HCT116 (cell line): Measurements from ENCODE around the gene MACF1. TPM values are rescaled to one million over a fixed set of nuclear protein-coding genes. Genes with fewer than 3 reads are reported as not detected.

ENCODE experiments used
- ATAC-seq: fragments of 200-7000 bp; cut with Tn5 transposase; 2 replicates; pipeline ENCODE4 v1.9.1; 2020; ENCODE audit warnings: mild to moderate bottlenecking, moderate library complexity
- BruUV-seq: library from RNA; stranded (reverse); fragments of 400-500 nt; replicated peaks from 2 replicates; lab custom pipeline; 2021; lab: Mats Ljungman, UMichigan
- CTCF ChIA-PET: fragments of 300-600 bp; sonication (Branson Sonifier 250); formaldehyde crosslinking; loops from one replicate; lab custom pipeline; 2021; ENCODE audit warnings: antibody characterized with exemption; lab: Charles Lee
- POLR2A ChIA-PET: fragments of 300-600, 350-600 bp; sonication (Branson Sonifier 250); formaldehyde crosslinking; loops from one replicate; lab custom pipeline; 2021; ENCODE audit warnings: antibody characterized with exemption; lab: Charles Lee
- RAD21 ChIA-PET, 2 experiments: fragments of 300-600 bp; sonication (Branson Sonifier 250); formaldehyde crosslinking; loops; one replicate each; lab custom pipeline; 2023; ENCODE audit warnings: low total read pairs in 2 of 2; ENCODE audit not compliant: uncharacterized antibody in 2 of 2, unreplicated experiment in 2 of 2, low non-redundant PET in 1 of 2; lab: Charles Lee
- DNase-seq: peaks from one replicate; pipeline ENCODE4 v3.0.0-alpha.2; 2010; ENCODE audit warnings: low read depth, low spot score
- H2AFZ ChIP-seq: fragments of 200-600 bp; shearing (Covaris generic), sonication (generic); 2 replicates; pipeline ENCODE4 v1.6.1; 2017; ENCODE audit warnings: low read depth, mixed run types, mixed read lengths, antibody characterized with exemption, low read length; ENCODE audit not compliant: poor library complexity, severe bottlenecking
- H3K27ac ChIP-seq: 2 replicates; pipeline ENCODE4 v1.5.1; 2012; ENCODE audit warnings: low read depth, low read length
- H3K27me3 ChIP-seq: fragments of 200-600 bp; sonication (generic); 2 replicates; pipeline ENCODE4 v1.6.1; 2016; ENCODE audit warnings: mixed run types, low read length, mixed read lengths; ENCODE audit not compliant: insufficient read depth
- H3K36me3 ChIP-seq, 2 experiments: fragments of 200-500 bp in 1 of 2; fragments of 200-600 bp in 1 of 2; sonication (Bioruptor generic) in 1 of 2; sonication (generic) in 1 of 2; 2 replicates each; pipeline versions ENCODE4 v1.5.1 to v1.6.1; 2014 to 2016; ENCODE audit warnings: low read length in 2 of 2, inconsistent platforms in 1 of 2, mixed read lengths in 1 of 2, mixed run types in 1 of 2; ENCODE audit not compliant: insufficient read depth in 2 of 2, control insufficient read depth in 1 of 2
- H3K4me1 ChIP-seq, 2 experiments: fragments of 200-600 bp in 1 of 2; sonication (generic) in 1 of 2; 2 replicates each; pipeline versions ENCODE4 v1.5.1 to v1.6.1; 2012 to 2017; ENCODE audit warnings: low read length in 2 of 2, inconsistent platforms in 1 of 2, mild to moderate bottlenecking in 1 of 2, mixed read lengths in 1 of 2, mixed run types in 1 of 2, moderate library complexity in 1 of 2; ENCODE audit not compliant: insufficient read depth in 2 of 2, control insufficient read depth in 1 of 2
- H3K4me2 ChIP-seq: fragments of 200-600 bp; sonication (generic); 2 replicates; pipeline ENCODE4 v1.6.1; 2017; ENCODE audit warnings: mixed run types, low read length, mixed read lengths
- H3K4me3 ChIP-seq, 2 experiments: fragments of 200-600 bp in 1 of 2; sonication (generic) in 1 of 2; replicated peaks in 1 of 2; 2 replicates each; pipeline ENCODE4 v1.5.1; 2011 to 2016; ENCODE audit warnings: low read length in 2 of 2, control low read depth in 1 of 2, low read depth in 1 of 2, mild to moderate bottlenecking in 1 of 2, mixed read lengths in 1 of 2, mixed run types in 1 of 2
- H3K79me2 ChIP-seq: fragments of 200-600 bp; sonication (generic); 2 replicates; pipeline ENCODE4 v1.6.1; 2017; ENCODE audit warnings: mild to moderate bottlenecking, mixed run types, low read length, moderate library complexity, mixed read lengths; ENCODE audit not compliant: insufficient read depth
- H3K9ac ChIP-seq: fragments of 200-600 bp; sonication (generic); 2 replicates; pipeline ENCODE4 v1.6.1; 2016; ENCODE audit warnings: low read length, mixed read lengths
- H3K9me2 ChIP-seq: fragments of 200-600 bp; sonication (generic), shearing (Covaris generic); 2 replicates; pipeline ENCODE4 v1.6.1; 2017; ENCODE audit warnings: mixed run types, mild to moderate bottlenecking, moderate library complexity; ENCODE audit not compliant: insufficient read depth
- H3K9me3 ChIP-seq, 2 experiments: fragments of 200-500 bp in 1 of 2; fragments of 200-600 bp in 1 of 2; sonication (Bioruptor generic) in 1 of 2; sonication (generic) in 1 of 2; 2 replicates each; pipeline ENCODE4 v1.6.1; 2014 to 2017; ENCODE audit warnings: low read length in 2 of 2, mixed read lengths in 2 of 2, inconsistent platforms in 1 of 2, low read depth in 1 of 2, mild to moderate bottlenecking in 1 of 2, mixed run types in 1 of 2, moderate library complexity in 1 of 2; ENCODE audit not compliant: control insufficient read depth in 1 of 2, insufficient read depth in 1 of 2
- H4K20me1 ChIP-seq: fragments of 200-600 bp; sonication (generic), shearing (Covaris generic); 2 replicates; pipeline ENCODE4 v1.6.1; 2017; ENCODE audit warnings: mixed run types, mild to moderate bottlenecking, moderate library complexity; ENCODE audit not compliant: insufficient read depth
- RAD21 ChIP-seq: IDR thresholded peaks from 2 replicates; pipeline ENCODE4 v1.6.1; 2012; ENCODE audit warnings: low read depth, mild to moderate bottlenecking
- SRF ChIP-seq: IDR thresholded peaks from 2 replicates; pipeline ENCODE4 v1.6.1; 2012; ENCODE audit warnings: low read depth
- ZBTB33 ChIP-seq: IDR thresholded peaks from 2 replicates; pipeline ENCODE4 v1.6.1; 2011; ENCODE audit warnings: mild to moderate bottlenecking, low read length, moderate library complexity; ENCODE audit not compliant: insufficient replicate concordance; ENCODE audit errors: extremely low read depth
- intact Hi-C: fragments of 100-400 bp; cut with micrococcal nuclease; formaldehyde crosslinking; loops from 2 replicates; pipeline ENCODE4 v1.10.0; 2022
- total RNA-seq: library from RNA; stranded (reverse); gene quantifications from one replicate; pipeline ENCODE4 v1.2.1, GENCODE V29; 2021; ENCODE audit not compliant: unreplicated experiment
- TF ChIP-seq, protein P1 (sequence below), 3 experiments: fragments of 200-600 bp in 1 of 3; sonication (generic) in 1 of 3; IDR thresholded peaks in 2 of 3; conservative IDR thresholded peaks in 1 of 3; 2 replicates each; pipeline ENCODE4 v1.5.1; 2012 to 2017; ENCODE audit warnings: low read depth in 2 of 3, low read length in 2 of 3, antibody characterized with exemption in 1 of 3, borderline replicate concordance in 1 of 3, control low read depth in 1 of 3, mild to moderate bottlenecking in 1 of 3, mixed read lengths in 1 of 3, mixed run types in 1 of 3, moderate library complexity in 1 of 3; ENCODE audit not compliant: insufficient read depth in 1 of 3

MACF1 gene
- total RNA-seq, 1 experiment from 2014 or later, result 146 TPM

GRCh38 chr1:39266269-39266668 is 61.8 kb downstream of the MACF1 start:
- Histone ChIP-seq H3K79me2 (no peaks in the 10 kb centered on the region), H3K27me3 (no peaks in the 10 kb centered on the region), H2AFZ (no peak overlapping the region), H3K27ac (no peak overlapping the region), H3K4me3 (no peak overlapping the region), H3K36me3 (no peaks in the 10 kb centered on the region), H3K9me2 (no peaks in the 10 kb centered on the region), H3K9me3 (no peaks in the 10 kb centered on the region), H3K9ac (no peak overlapping the region), H3K4me1 (no peaks in the 10 kb centered on the region; a peak in 1 of 4 replicates), H4K20me1 (no peaks in the 10 kb centered on the region), H3K4me2 (no peak overlapping the region)
- TF ChIP-seq ZBTB33 (no peak), SRF (no peak), RAD21 (peak; percentile 88)
- TF ChIP-seq, protein P1, sequence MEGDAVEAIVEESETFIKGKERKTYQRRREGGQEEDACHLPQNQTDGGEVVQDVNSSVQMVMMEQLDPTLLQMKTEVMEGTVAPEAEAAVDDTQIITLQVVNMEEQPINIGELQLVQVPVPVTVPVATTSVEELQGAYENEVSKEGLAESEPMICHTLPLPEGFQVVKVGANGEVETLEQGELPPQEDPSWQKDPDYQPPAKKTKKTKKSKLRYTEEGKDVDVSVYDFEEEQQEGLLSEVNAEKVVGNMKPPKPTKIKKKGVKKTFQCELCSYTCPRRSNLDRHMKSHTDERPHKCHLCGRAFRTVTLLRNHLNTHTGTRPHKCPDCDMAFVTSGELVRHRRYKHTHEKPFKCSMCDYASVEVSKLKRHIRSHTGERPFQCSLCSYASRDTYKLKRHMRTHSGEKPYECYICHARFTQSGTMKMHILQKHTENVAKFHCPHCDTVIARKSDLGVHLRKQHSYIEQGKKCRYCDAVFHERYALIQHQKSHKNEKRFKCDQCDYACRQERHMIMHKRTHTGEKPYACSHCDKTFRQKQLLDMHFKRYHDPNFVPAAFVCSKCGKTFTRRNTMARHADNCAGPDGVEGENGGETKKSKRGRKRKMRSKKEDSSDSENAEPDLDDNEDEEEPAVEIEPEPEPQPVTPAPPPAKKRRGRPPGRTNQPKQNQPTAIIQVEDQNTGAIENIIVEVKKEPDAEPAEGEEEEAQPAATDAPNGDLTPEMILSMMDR (IDR thresholded peaks at IDR 0.05 in 2 of 3, conservative IDR thresholded peaks at IDR 0.05 in 1 of 3; ENCODE audit: borderline replicate concordance in 1 of 3, insufficient read depth in 1 of 3, low read depth in 2 of 3, low read length in 2 of 3), result peak; percentile 24 to 68 (median 53); a peak in 3 of 6 replicates
- RAD21 ChIA-PET, result interaction anchor here (0.6 to 1.0 kb wide), 3 partner anchors 57 to 272 kb away, joined by 3 to 6 read pairs (median 3); no protein-coding TSS in a partner anchor
- intact Hi-C loops, result loop anchor here (1.0 to 5.0 kb wide), 3 partner anchors 145 to 456 kb away; no protein-coding TSS in a partner anchor
- ATAC-seq (peak; percentile 83), DNase-seq (peak; percentile 27)
- no TSS peak for BruUV-seq
- POLR2A ChIA-PET, result no interaction called here
- CTCF ChIA-PET, result interaction anchor here (0.8 to 2.7 kb wide), 8 partner anchors 14 to 344 kb away, joined by 3 to 11 read pairs (median 4); no protein-coding TSS in a partner anchor
